ENCODE measurements around the gene MICU2. TPM values are rescaled to one million over a fixed set of nuclear protein-coding genes. Genes with fewer than 3 reads are reported as not detected.

Gene MICU2
- total RNA-seq = 10 to 100 TPM; 35.1 to 37.2 TPM

- CTCF ChIA-PET = interaction anchor here (0.9 kb wide), 1 partner anchor 28 kb away, joined by 3 read pairs; no protein-coding TSS in a partner anchor
Observed at GRCh38 chr13:21603531-21604448, at the start of gene MICU2. MICU2 (minus strand) TSS chr13:21604170; CDS start chr13:21604148, 22 bp downstream.

DNA sequence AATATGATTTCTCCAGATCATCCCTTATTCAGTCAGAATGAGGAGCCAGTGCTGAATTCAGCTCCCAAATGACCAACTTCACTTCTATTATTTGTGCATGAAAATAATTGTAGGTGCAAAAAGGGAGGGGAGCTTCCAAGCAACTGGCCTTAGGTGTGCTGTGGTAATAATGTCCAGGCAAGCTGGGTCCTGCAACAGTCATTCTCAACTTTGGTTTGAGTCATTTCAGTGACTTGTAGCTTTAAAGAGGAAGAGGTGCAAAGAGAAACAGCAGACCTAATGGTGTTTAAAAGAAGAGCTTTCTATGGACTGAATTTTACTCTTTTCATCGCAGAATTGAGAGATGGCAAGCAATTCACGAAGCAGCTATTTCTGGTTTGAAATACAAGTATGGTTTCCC is 37.7 kb upstream of the MICU2 start:
- CTCF ChIA-PET = interaction anchor here (0.8 to 1.0 kb wide), 2 partner anchors 8 to 1156 kb away, joined by 3 read pairs; no protein-coding TSS in a partner anchor
- POLR2A ChIA-PET = interaction anchor here (0.7 kb wide), 1 partner anchor 29 kb away, joined by 4 read pairs; the partner anchor contains the start of gene FGF9

More at GRCh38 chr13:21603531-21604448, at the start of gene MICU2:
- POLR2A ChIA-PET = interaction anchor here (0.5 to 1.1 kb wide), 7 partner anchors 22 to 1973 kb away, joined by 3 to 9 read pairs (median 4); partner anchors contain the start of genes MRPL57, SKA3 and ZDHHC20

DNA sequence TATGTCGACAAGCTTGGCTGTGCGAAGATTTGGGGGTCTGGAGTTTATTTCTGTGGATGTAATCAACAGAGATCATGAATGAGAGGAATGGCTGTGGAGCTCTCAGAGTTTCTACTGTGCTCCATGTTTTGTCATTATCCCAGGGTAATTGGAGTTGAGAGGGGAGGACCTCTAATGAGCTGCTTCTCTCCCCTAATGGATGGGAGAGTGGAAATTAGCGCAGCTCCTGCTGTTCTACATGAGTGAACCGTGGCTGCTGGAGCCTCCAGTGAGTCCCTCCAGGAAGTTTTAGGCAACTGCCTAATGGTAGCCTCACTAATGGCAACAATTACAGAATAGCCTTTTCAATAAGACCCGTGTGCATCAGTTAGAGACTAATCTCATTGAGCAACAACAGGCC is 35.6 kb upstream of the MICU2 start:
- POLR2A ChIA-PET = no interaction called here
- CTCF ChIA-PET = no interaction called here

- POLR2A ChIA-PET = no interaction called here
- CTCF ChIA-PET = interaction anchor here (0.9 to 1.7 kb wide), 9 partner anchors 8 to 266 kb away, joined by 3 to 6 read pairs (median 4); no protein-coding TSS in a partner anchor
Observed at GRCh38 chr13:21638319-21639282, 34.6 kb upstream of the MICU2 start.

GRCh38 chr13:21637296-21637695 is 33.3 kb upstream of the MICU2 start:
- ChIA-PET POLR2A (no interaction called here), CTCF (interaction anchor here (0.6 to 1.7 kb wide), 6 partner anchors 16 to 113 kb away, joined by 3 to 6 read pairs (median 4); no protein-coding TSS in a partner anchor)

DNA sequence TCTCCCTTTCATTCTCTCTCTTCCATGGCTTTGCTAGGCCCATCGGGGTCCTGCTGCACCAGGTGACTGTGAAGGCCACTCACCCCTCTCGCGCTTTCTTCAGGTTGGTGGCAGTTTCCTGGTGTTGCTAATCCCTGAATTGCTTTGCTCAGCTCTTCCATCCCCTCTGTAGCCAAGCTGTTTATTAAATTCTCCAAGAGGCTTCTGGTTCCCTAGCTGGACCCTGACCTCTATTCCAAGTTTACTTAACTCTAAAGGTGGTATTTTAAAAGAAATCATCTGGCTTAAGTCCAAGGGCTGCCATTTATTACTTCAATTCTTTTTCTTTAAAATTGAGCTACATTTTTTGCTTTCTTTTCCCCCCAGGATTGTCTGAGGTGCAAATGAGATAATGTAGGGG is 32.7 kb upstream of the MICU2 start:
- ChIA-PET POLR2A (no interaction called here), CTCF (interaction anchor here (1.7 kb wide), 1 partner anchor 34 kb away, joined by 6 read pairs; no protein-coding TSS in a partner anchor)

- ChIA-PET CTCF (no interaction called here), POLR2A (no interaction called here)
Observed at GRCh38 chr13:21632196-21632595, 28.2 kb upstream of the MICU2 start.

- ChIA-PET POLR2A (no interaction called here), CTCF (interaction anchor here (1.4 kb wide), 1 partner anchor 9 kb away, joined by 3 read pairs; no protein-coding TSS in a partner anchor)
Observed at GRCh38 chr13:21625366-21625765, 21.4 kb upstream of the MICU2 start.

DNA sequence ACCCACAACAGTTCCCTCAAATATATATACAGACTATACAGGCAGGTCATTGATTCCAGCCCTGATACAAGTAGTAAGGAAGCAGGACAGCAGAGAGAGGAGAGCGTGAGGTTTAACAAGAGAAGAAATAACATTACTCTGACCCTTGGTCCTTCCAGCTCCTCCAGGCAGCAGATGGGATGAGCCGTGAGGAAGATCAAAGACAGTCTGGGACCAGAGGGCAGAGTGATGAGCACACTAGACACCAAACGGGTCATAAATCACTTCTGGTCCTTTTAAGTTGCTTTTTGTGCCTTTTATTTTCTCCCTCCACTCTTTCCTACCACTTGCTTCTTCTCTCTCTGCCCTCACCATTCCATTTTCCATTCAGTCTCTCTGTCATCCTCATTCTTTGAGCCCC is 16.9 kb upstream of the MICU2 start:
- ChIA-PET POLR2A (no interaction called here), CTCF (no interaction called here)

GRCh38 chr13:21619633-21620220 is 15.8 kb upstream of the MICU2 start:
- CTCF ChIA-PET = interaction anchor here (0.6 kb wide), 1 partner anchor 124 kb away, joined by 3 read pairs; no protein-coding TSS in a partner anchor
- POLR2A ChIA-PET = no interaction called here

GRCh38 chr13:21616880-21617279 is 12.9 kb upstream of the MICU2 start:
- CTCF ChIA-PET = no interaction called here

GRCh38 chr13:21616205-21616866 is 12.4 kb upstream of the MICU2 start:
- CTCF ChIA-PET = interaction anchor here (1.2 kb wide), 1 partner anchor 10 kb away, joined by 3 read pairs; no protein-coding TSS in a partner anchor

More at GRCh38 chr13:21616880-21617279, 12.9 kb upstream of the MICU2 start:
- POLR2A ChIA-PET = no interaction called here

GRCh38 chr13:21615427-21615826 is 11.5 kb upstream of the MICU2 start:
- ChIA-PET POLR2A (no interaction called here), CTCF (interaction anchor here (1.2 kb wide), 1 partner anchor 11 kb away, joined by 3 read pairs; no protein-coding TSS in a partner anchor)

More at GRCh38 chr13:21616205-21616866, 12.4 kb upstream of the MICU2 start:
- POLR2A ChIA-PET = no interaction called here

DNA sequence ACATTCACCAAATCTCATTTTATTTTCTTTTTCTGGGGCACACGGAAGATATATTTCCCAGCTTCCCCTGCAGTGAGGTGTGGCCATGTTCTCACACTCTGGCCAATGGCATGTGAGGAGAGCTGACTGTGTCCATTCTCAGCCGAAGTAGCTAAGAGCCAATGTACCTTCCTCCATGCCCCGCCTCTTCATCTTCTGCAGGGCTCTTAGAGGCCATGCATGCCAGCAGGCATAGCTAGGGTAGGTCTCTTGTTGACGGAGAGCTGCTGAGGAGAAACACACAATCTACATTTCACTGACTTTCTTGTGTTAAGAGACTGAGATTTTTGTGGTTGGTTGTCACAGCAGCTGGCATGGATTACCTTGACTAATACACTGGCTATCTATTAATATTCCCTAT is 9.8 kb upstream of the MICU2 start:
- CTCF ChIA-PET = interaction anchor here (1.2 kb wide), 1 partner anchor 25 kb away, joined by 3 read pairs; no protein-coding TSS in a partner anchor

GRCh38 chr13:21611385-21611784 is 7.4 kb upstream of the MICU2 start:
- ChIA-PET CTCF (no interaction called here), POLR2A (no interaction called here)

More for the DNA sequence above, 9.8 kb upstream of the MICU2 start:
- POLR2A ChIA-PET = no interaction called here

DNA sequence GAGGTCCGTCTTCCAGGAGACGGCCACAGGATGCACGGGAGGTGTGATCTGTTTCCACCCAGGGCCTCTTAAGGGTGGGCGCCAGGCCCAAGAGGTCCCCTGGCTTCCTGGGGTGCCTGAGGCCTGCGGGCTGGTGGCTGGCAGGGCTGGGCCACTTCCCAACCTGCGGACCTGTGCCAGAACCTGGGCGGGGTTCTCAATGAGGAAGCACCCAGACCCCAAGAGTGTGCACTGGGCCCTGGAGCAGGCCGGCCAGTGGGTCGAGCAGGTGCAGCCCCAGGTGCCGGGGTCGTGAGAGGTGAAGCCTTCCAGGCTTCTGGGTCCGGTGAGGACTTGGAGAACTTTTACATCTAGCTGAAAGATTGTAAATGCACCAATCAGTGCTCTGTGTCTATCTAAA is 6.7 kb upstream of the MICU2 start:
- POLR2A ChIA-PET = no interaction called here
- CTCF ChIA-PET = no interaction called here

DNA sequence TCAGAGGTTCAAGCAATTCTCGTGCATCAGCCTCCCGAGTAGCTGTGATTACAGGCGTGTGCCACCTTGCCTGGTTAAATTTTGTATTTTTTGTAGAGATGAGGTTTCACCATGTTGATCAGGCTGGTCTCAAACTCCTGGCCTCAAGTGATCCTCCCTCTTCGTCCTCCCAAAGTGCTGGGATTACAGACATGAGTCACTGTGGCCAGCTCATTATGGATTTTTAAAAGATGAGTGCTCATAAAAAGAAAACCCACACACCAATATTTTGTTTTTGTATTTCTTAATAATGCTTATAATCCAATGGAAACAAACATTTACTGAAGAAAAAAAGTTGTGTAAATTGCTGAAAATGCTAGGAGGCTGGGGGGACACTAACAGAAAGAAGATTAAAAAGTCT is 5.0 kb upstream of the MICU2 start:
- POLR2A ChIA-PET = no interaction called here

DNA sequence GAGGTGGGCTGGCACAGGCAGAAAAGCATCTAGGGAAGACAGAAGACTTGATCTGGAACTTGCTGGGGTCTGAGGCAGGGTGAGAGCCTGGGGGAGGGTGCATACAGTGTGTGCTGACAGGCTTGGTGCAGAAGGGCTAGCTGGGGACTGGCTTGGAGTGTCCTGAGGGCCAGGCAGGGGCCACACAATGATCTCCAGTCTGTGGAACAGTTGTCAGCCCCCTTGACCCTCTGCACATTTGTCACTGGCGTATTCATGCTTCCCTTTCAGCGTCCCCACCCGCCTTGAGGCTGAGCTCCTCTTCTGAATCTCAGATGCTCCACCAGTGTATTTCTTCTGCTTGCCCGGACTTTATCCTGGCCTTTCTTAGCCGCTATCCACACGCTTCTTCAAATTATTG is 2.8 kb upstream of the MICU2 start:
- ChIA-PET POLR2A (no interaction called here), CTCF (no interaction called here)

More for the DNA sequence above, 5.0 kb upstream of the MICU2 start:
- CTCF ChIA-PET = interaction anchor here (0.6 to 1.4 kb wide), 2 partner anchors 61 to 1856 kb away, joined by 3 to 5 read pairs; no protein-coding TSS in a partner anchor
